ENCODE measurements around the gene DNAL4. TPM values are rescaled to one million over a fixed set of nuclear protein-coding genes. Genes with fewer than 3 reads are reported as not detected.

Gene DNAL4
- total and polyA plus RNA-seq, 2 donors (not counting 3 experiments of a cell fraction or from before 2014, with no cell fraction given), result 12.9 to 22.7 TPM

DNA sequence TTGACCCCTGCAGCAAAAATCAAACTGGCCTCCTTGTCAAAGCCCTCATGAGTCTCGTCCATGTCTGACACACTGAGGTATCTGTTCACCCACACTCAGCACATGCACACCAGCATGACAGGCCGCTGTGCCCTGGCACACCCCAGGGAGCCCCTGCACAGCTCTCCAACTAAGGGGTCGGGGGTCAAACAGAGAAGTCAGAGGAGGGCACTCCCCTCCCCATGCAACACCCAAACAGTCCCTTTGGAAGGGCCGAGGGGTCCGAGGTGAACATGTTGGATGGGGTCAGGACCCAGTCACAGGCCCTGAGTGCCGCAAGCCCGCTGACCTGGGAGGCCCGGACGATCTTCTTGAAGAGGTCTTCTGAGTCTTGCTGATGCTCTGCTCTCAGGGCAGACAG is 52.8 kb downstream of the DNAL4 start:
- no peaks in the 10 kb centered on the region for H3K4me1 ChIP-seq (ENCODE audit: control insufficient read depth, extremely low read depth, insufficient read depth, low read length)
- dilution Hi-C loops (cut with MboI; ENCODE audit: extremely low pct_ligation_motif_present, low sequenced_read_pairs) (no loop called here), intact Hi-C loops (cut with micrococcal nuclease) (no loop called here)
- H3K27me3 ChIP-seq (ENCODE audit: control insufficient read depth in 2 of 2, insufficient read depth in 2 of 2, low read length in 2 of 2), result no peaks in the 10 kb centered on the region
- H3K9me3 ChIP-seq (replicated peaks; ENCODE audit: control insufficient read depth, insufficient read depth, low read length), result no peaks in the 10 kb centered on the region
- no TSS peak for BruUV-seq (replicated peaks)
- ChIA-PET CTCF (interaction anchor here (3.1 kb wide), 1 partner anchor 9 kb away, joined by 11 read pairs; no protein-coding TSS in a partner anchor), POLR2A (no interaction called here)
- no peaks in the 10 kb centered on the region for H3K79me2 ChIP-seq (ENCODE audit: control insufficient read depth, insufficient read depth, low read length)
- H4K20me1 ChIP-seq (replicated peaks; ENCODE audit: control insufficient read depth, extremely low read depth, insufficient read depth, low read length), result no peaks in the 10 kb centered on the region
- H3K9me1 ChIP-seq (replicated peaks; ENCODE audit: control insufficient read depth, extremely low read depth, insufficient read depth, low read length), result no peaks in the 10 kb centered on the region
- no peak overlapping the region for H3K9ac ChIP-seq (replicated peaks; ENCODE audit: extremely low read depth, insufficient read depth, low read length)
- TF ChIP-seq, protein P1, sequence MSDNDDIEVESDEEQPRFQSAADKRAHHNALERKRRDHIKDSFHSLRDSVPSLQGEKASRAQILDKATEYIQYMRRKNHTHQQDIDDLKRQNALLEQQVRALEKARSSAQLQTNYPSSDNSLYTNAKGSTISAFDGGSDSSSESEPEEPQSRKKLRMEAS (IDR thresholded peaks at IDR 0.05; ENCODE audit: insufficient read depth, insufficient read length), result no peak
- no peak for TF ChIP-seq MYC (IDR thresholded peaks at IDR 0.05; ENCODE audit: low read depth, low read length)
- TF ChIP-seq JUN (IDR thresholded peaks at IDR 0.05; ENCODE audit: borderline replicate concordance, insufficient read depth, insufficient read length, low read depth), result no peak
- no peak for TF ChIP-seq EZH2 (IDR thresholded peaks at IDR 0.05; ENCODE audit: borderline replicate concordance, low read depth, low read length, severe bottlenecking)
- TF ChIP-seq FOS (IDR thresholded peaks at IDR 0.05; ENCODE audit: borderline replicate concordance, insufficient read depth, low read length), result no peak
- TF ChIP-seq, protein P2, sequence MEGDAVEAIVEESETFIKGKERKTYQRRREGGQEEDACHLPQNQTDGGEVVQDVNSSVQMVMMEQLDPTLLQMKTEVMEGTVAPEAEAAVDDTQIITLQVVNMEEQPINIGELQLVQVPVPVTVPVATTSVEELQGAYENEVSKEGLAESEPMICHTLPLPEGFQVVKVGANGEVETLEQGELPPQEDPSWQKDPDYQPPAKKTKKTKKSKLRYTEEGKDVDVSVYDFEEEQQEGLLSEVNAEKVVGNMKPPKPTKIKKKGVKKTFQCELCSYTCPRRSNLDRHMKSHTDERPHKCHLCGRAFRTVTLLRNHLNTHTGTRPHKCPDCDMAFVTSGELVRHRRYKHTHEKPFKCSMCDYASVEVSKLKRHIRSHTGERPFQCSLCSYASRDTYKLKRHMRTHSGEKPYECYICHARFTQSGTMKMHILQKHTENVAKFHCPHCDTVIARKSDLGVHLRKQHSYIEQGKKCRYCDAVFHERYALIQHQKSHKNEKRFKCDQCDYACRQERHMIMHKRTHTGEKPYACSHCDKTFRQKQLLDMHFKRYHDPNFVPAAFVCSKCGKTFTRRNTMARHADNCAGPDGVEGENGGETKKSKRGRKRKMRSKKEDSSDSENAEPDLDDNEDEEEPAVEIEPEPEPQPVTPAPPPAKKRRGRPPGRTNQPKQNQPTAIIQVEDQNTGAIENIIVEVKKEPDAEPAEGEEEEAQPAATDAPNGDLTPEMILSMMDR (IDR thresholded peaks at IDR 0.05; ENCODE audit: extremely low read depth in 1 of 2, insufficient read depth in 1 of 2, low read depth in 1 of 2, low read length in 2 of 2), result no peak
- TF ChIP-seq POLR2AphosphoS5 (IDR thresholded peaks at IDR 0.05; ENCODE audit: insufficient read depth, low read depth, low read length), result no peak
- no peak for TF ChIP-seq POLR2A (IDR thresholded peaks at IDR 0.05; ENCODE audit: low read depth, low read length)
- TF ChIP-seq GATA2 (IDR thresholded peaks at IDR 0.05; ENCODE audit: insufficient read depth, insufficient read length, low read depth, low read length), result no peak
- no peak overlapping the region for H3K4me3 ChIP-seq (replicated peaks in 1 of 3; ENCODE audit: insufficient read depth in 1 of 3, low read depth in 1 of 3, low read length in 3 of 3)
- H3K36me3 ChIP-seq (ENCODE audit: control insufficient read depth in 2 of 2, extremely low read depth in 1 of 2, insufficient read depth in 2 of 2, low read length in 2 of 2), result peaks cover 17 to 66% of the 10 kb centered on the region in 2 experiments
- no peak overlapping the region for H2AFZ ChIP-seq (ENCODE audit: low read depth, low read length)
- FAIRE-seq (no peak), DNase-seq (ENCODE audit: low read depth, low spot score) (no peak)
- H3K27ac ChIP-seq (ENCODE audit: insufficient read depth, low read depth, low read length), result no peak overlapping the region
- no peak overlapping the region for H3K4me2 ChIP-seq (ENCODE audit: insufficient read depth, low read length)
